HL-60/S4 treated with retinoic acid at 250 ng/mL for 4 days and 3 days (cell line): ENCODE data around the gene CHRNA3.

ENCODE experiments used
- in situ Hi-C: fragments of 300-500 bp; cut with MboI; formaldehyde crosslinking; loops from 2 replicates; pipeline ENCODE4 v1.7.0; 2022; ENCODE audit warnings: low sequenced_read_pairs

The CHRNA3 gene

GRCh38 chr15:78637776-78638435, 17.1 kb upstream of the CHRNA3 start:
- in situ Hi-C loops: no loop called here

DNA sequence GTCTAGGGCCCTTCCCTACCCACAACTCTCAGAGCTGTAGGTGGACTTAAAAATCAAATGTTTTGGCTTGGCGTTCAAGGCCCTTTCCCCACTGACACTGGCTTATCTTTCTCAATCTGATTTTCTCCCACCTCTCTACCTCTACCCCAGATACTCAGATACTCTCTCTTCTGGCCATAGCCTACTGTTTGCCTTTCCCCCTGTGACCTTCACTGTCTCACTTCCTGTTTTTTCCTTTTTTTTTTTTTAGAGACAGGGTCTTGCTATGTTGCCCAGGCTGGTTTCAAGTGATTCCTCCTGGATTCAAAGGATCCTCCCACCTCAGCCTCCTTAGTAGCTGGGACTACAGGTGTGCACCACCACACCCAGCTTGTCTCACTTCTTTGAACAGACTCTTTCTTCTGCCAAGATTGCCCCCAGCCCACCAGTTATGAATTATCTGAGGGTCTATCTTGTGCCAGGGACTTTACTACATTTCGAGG, 15.6 kb upstream of the CHRNA3 start:
- in situ Hi-C loops: no loop called here

DNA sequence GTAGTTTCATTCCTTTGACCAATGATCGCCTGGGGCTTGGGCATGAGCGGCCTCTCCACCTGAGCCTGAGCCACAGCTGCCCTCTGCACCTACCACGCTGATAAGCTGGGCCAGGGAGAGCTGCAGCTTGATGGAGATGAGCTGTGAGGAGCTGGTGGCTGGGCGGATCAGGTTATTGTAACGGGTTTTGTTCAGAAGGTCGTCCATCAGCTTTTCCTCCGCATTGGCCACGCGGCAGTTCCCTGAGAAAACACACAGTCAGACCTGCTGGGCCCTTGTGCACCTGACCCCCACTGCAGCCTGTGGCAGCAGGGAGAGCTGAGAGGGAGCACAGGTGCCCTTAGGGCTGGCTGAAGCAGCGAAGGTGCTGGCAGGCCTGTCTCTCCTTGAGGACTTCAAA, 14.6 kb upstream of the CHRNA3 start:
- in situ Hi-C loops: no loop called here

GRCh38 chr15:78634210-78635145, 13.7 kb upstream of the CHRNA3 start:
- in situ Hi-C loops: no loop called here

GRCh38 chr15:78633348-78633747, 12.6 kb upstream of the CHRNA3 start:
- in situ Hi-C loops: no loop called here

GRCh38 chr15:78630886-78631633, 10.3 kb upstream of the CHRNA3 start:
- in situ Hi-C loops: no loop called here

DNA sequence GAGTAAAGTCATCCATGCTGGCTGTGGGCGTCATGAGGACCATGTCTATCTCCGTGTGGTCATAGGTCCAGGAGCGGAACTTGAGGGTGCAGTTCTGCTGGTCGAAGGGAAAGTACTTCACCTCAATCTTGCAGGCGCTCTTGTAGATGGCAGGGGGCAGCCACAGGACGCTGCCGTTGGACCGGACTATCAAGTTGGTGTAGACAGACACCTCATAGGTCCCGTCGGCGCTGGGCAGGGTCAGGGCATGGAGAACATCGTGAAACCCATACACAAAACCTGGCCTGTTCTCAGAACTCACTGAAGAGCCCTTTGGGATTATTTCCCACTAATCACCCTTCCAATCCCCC, 8.9 kb upstream of the CHRNA3 start:
- in situ Hi-C loops: no loop called here

GRCh38 chr15:78629031-78629715, 8.4 kb upstream of the CHRNA3 start:
- in situ Hi-C loops: no loop called here

GRCh38 chr15:78628227-78628626, 7.4 kb upstream of the CHRNA3 start:
- in situ Hi-C loops: no loop called here

DNA sequence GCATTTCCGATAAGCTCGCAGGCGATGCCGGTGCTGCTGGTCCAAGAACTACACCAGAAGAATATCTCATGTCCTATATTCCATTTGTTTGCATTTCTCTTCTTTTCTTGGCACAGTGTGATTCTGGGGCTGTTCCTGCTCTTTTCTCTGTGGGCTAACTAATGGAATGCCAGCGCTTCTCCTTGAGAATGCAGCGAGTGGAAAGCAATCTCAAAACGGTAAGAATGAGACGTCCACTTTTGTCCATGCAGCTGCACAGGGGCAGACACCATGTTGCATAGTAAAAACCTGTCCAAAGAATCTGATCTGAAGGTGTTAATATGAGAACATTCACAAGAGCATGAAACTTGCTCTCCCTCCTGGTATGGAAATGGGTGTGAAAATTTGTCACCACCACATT, 6.6 kb upstream of the CHRNA3 start:
- in situ Hi-C loops: no loop called here

DNA sequence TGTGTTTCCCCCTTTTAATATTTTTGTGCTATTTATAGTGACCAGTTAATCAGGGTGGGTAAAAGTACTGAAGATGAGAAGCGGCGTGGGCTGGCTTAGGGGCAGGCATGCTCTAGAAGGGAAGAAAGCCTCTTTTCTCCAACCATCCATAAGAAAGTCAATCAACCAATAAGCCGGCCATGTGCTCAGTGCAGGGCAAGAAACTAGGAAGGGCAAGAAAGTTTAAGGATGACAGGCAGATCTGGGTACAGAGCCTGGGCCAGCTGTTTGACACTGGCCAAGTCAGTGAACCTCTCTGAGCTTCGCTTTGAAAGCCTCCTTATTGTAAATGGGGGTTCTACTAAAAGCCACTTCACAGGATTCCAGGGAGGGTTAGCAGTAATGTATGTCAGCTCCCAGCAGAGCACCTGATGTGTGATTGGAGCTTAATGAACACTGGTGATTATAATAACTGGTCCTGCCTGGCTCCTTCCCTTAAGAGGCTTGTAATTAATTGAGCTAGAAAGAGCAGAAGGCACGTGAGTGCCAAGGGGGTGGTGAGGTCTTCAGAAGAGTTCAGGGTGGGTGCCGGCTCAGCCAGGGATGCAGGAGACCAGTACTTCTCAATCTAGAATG, 5.7 kb upstream of the CHRNA3 start:
- in situ Hi-C loops: no loop called here

- in situ Hi-C loops: no loop called here
These were observed 4.9 kb upstream of the CHRNA3 start for GRCh38 chr15:78625606-78626280.

DNA sequence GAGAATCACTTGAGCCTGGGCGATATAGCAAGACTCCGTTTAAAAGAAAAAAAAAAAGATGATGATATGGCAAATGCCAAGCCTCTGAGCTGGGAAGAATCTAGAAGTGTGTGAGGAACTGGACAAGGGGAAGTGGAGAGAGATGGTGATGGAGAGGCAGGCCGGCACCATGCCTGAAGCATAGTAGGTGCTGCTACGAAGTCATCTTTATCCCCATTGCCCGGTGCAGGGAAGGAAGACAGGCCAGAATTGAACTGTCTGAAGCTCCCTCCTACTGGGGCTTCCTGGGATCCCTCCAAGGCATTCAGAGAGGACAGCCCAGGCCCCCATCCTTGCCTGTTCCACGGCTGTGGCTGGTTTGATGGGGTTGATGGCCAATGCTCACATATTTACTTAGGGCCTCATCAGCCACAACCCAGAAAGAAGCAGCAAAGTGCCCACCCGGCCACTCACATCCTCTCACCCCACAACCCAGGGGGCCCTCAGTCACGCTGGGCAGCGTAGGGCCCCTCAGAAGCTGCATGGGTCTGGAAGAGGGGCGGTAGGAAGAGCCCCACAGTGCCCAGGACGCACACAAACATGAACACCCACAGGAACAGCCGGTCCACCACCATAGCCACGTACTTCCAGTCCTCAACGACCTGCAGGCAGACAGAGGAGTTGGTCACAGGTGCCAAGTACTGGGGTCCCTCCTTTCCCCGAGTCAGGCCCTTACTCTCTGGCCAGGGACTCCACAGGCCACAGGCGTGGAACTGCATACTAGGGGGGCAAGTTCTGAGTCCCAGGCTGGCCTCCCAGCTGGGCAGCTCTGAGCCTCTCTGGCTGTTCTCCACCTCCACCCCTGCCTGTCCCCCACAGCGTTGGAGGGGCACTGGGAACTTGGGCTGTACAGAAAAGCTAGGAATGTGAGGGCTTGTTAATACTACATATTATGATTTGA, 4.1 kb upstream of the CHRNA3 start:
- in situ Hi-C loops: no loop called here

DNA sequence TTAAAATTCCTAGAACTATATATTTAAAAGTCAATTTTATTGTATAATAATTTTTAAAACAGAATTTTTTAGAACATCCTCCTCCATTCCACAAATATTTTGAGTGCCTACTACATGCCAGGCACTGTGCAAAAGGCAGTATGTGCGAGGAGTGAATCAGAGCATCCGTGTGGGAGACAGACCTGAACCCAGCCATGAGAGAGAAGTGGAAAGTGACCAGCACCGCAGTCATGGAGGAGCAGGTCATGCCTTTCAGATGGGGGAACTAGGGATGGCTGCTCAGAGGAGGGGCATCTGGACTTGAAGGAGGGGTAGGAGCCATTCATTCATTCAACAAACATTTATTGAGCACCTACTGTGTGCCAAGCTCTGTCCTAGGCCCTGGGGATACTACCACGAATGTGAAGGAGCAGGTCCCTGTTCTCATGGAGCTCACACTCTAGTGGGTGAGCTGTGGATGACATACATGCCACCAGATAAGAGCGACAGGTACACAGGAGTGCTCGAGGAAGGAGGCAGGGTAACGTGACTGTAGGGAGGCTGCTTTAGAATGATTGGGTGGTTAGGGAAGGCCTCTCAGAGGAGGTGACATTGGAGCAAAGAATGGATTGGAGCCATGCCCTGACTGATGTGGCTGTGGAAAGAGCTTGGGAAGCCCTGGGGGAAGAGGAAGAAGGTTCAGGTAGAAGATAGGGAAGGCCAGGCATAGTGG, 3.1 kb upstream of the CHRNA3 start:
- in situ Hi-C loops: no loop called here

GRCh38 chr15:78621810-78622402, 1.1 kb upstream of the CHRNA3 start:
- in situ Hi-C loops: no loop called here

DNA sequence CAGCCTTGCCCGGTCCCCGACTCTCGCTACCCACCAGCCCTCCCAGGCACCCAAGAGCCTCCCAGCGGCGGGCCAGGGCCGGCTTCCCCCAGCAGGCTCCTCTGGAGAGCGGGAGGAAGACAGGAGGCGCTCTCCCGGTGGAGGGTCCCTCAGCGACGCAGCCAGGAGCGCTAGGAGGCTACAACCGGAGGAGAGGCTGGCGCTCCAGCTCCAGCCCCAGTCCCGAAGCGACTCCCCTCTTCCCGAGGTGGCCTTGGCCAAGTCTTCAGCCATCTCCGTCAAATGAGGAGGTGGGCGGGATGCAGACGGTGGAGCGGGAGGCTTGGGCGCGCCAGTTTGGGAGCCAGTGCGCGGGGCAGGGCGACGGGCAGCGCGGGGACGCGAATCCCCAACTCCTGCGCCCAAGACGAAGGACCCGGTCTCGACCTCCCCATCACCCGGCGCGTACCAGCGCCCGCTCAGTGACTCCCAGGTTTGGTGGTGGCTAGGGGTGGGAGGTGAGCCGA, 722 bp downstream of the CHRNA3 start:
- in situ Hi-C loops: no loop called here
